Skeletal muscle satellite cell (primary cell): ENCODE measurements around the gene ARHGAP8.

Experiments used
- H3K27me3 ChIP-seq: 2 replicates; pipeline ENCODE4 v1.7.0; 2013; ENCODE audit warnings: low read length; ENCODE audit not compliant: control insufficient read depth, insufficient read depth
- H3K36me3 ChIP-seq: 2 replicates; pipeline ENCODE4 v1.7.0; 2013; ENCODE audit warnings: mild to moderate bottlenecking, control low read depth, low read length; ENCODE audit not compliant: insufficient read depth
- H3K4me1 ChIP-seq: 2 replicates; pipeline ENCODE4 v1.7.0; 2013; ENCODE audit warnings: low read length; ENCODE audit not compliant: control insufficient read depth, insufficient read depth
- H3K4me2 ChIP-seq: 2 replicates; pipeline ENCODE4 v1.7.0; 2013; ENCODE audit warnings: mild to moderate bottlenecking, low read length
- H3K4me3 ChIP-seq: 2 replicates; pipeline ENCODE4 v1.7.0; 2013; ENCODE audit warnings: low read length
- H3K9ac ChIP-seq: 2 replicates; pipeline ENCODE4 v1.7.0; 2013; ENCODE audit warnings: mild to moderate bottlenecking, low read depth, low read length, moderate library complexity
- H3K9me3 ChIP-seq: replicated peaks from 2 replicates; pipeline ENCODE4 v1.7.0; 2013; ENCODE audit warnings: mild to moderate bottlenecking, control low read depth, low read length

Gene ARHGAP8

DNA sequence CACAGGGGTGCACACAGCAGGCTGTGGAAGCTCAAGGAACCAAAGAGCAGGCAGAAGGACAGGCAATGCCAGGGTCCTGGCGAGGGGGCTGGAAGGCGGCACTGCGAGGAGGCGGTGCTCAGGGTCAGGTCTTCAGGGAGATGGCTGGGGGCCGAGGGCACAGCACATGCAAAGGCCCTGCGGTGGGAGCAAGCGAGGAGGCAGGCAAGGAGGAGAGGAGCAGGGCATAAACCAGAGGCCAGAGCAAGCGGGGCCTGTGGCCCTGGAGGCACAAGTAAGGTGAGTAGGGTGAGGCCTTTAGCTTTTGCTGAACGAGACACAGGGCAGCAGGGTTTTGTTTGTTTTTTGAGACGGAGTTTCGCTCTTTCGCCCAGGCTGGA is 126.9 kb downstream of the ARHGAP8 start:
- H3K9me3 ChIP-seq: no peaks in the 10 kb centered on the region
- H3K4me2 ChIP-seq: no peak overlapping the region
- no peaks in the 10 kb centered on the region for H3K27me3 ChIP-seq
- no peak overlapping the region for H3K4me3 ChIP-seq
- H3K9ac ChIP-seq: no peak overlapping the region
- no peaks in the 10 kb centered on the region for H3K36me3 ChIP-seq
- no peaks in the 10 kb centered on the region for H3K4me1 ChIP-seq

DNA sequence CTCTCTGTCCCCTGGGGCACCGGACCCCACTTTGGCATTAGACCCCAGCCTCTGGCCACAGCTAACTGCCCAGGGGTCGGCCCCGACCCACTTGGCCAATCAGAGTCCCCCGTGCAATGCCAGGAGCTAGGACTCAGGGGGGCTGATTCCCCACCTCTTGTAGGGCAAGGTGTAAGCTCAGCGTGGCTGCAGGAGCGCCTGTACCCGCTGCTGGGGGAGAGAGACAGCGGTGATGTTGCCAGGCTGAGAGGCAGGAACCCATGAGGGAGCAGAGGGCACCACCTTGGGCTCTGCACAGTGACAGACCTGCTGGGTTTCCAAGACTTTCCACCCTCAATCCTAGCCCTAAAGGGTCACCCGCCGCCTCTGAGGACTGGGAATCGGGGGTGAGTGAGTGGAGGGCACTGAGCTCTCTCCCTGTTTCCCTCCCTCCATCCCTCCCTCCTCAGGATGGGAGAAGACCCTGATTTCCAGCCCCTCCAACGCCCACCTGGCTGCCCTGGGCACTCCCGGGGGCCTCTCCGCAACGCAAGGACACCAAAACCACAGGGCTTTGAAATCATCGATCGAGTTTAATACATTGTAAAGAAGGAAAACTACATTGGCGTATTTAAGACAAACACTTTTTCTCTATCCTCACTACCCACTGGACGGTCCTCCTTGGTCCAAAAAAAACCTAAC is 128.4 kb downstream of the ARHGAP8 start:
- Histone ChIP-seq H3K36me3 (no peaks in the 10 kb centered on the region), H3K4me1 (no peaks in the 10 kb centered on the region), H3K4me3 (no peak overlapping the region), H3K9ac (no peak overlapping the region), H3K9me3 (peaks cover 2% of the 10 kb centered on the region), H3K27me3 (no peaks in the 10 kb centered on the region), H3K4me2 (no peak overlapping the region)

DNA sequence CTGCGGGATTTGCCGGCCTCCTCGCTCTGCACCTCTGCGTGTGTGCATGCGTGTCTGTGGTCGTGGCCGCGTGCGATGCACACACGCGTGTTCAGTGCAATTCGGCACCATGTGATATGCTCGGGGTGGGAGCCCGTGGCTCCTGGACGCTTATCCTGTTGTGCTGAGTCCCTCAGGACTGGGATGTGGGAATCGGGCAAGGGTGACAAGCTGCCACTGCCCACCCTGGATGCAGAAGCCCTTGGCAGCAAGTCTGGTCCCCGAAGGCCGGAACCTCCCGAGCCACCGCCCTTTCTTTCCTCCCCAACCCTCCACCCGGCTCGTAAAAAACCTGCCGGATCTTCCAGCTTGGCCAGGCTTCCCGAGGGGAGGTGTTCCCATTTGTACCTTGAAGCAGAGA is 129.2 kb downstream of the ARHGAP8 start:
- Histone ChIP-seq H3K9me3 (peaks cover 4% of the 10 kb centered on the region), H3K9ac (no peak overlapping the region), H3K36me3 (no peaks in the 10 kb centered on the region), H3K4me3 (no peak overlapping the region), H3K4me2 (no peak overlapping the region), H3K4me1 (no peaks in the 10 kb centered on the region), H3K27me3 (no peaks in the 10 kb centered on the region)

DNA sequence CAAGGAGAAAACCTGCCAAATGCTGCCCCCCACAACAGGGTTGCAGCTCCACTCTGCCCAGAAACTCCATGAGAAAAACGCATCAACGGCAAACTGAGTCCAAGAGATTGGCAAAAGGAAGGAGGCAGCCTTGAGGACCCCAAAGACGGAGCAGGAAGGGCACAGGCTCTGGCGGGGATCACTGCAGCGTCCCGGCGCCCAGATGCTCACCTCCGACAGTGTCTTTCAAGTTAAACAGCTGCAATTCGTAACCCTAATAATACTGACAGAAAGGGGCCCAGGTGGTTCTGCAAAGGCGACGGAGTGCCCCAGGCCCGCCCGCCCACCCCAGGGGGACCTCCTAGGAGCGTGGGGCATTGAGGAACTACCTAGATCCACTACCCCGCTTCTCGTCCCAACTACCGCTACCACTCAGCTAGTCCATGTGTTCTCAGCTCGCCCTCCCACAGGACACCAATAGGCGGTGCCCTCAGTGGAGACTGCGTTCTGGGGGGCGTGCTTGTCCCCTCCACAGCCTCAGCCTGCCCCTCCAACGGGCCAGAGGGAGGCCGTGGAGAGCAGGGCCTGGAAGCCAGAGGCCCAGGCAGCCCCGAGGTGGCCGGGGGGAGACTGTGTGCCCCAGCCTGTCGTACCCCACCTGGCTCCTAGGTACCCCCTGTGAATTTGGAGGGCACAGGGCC is 130.0 kb downstream of the ARHGAP8 start:
- no peak overlapping the region for H3K9ac ChIP-seq
- no peaks in the 10 kb centered on the region for H3K36me3 ChIP-seq
- no peak overlapping the region for H3K4me3 ChIP-seq
- peaks cover 4% of the 10 kb centered on the region for H3K9me3 ChIP-seq
- H3K4me2 ChIP-seq: no peak overlapping the region
- H3K4me1 ChIP-seq: no peaks in the 10 kb centered on the region
- no peaks in the 10 kb centered on the region for H3K27me3 ChIP-seq

DNA sequence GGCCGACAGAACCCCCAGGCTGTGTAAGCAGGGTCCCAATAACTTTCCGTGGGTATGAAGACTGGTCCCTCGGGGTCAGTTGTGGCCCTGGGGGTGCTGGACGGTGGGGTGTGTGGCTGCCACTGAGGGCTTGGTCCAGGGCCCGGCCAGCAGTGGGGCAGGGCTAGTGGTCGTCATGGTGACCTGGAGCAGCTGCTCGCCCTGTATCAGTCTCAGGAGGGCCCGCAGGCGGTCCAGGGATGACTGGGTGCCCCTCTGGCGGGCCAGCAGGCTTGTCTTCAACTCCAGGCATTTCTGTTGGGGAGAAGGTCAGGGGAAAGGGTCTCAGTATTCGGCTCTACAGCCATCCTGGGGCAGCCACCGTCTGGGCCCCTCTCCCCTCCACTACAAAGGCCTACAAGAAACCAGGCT is 130.6 kb downstream of the ARHGAP8 start:
- H3K4me1 ChIP-seq: no peaks in the 10 kb centered on the region
- H3K9me3 ChIP-seq: peaks cover 4% of the 10 kb centered on the region
- H3K36me3 ChIP-seq: no peaks in the 10 kb centered on the region
- H3K4me3 ChIP-seq: no peak overlapping the region
- H3K27me3 ChIP-seq: no peaks in the 10 kb centered on the region
- H3K4me2 ChIP-seq: no peak overlapping the region
- H3K9ac ChIP-seq: no peak overlapping the region

DNA sequence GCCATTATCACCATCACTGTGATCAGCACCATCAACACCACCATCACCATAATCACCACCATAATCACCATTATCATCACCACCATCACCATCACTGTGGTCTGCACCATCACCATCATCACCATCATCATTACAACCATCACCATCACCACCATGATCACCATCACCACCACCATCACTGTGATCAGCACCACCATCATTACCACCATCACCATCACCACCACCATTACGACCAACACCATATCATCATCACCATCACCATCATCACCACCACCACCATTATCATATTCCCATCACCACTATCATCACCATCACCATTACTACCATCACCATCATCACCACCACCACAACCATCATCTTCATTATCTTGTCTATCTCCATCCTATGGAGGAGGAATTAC is 132.2 kb downstream of the ARHGAP8 start:
- Histone ChIP-seq H3K4me2 (no peak overlapping the region), H3K4me1 (no peaks in the 10 kb centered on the region), H3K9me3 (peaks cover 4% of the 10 kb centered on the region), H3K27me3 (no peaks in the 10 kb centered on the region), H3K4me3 (no peak overlapping the region), H3K9ac (no peak overlapping the region), H3K36me3 (no peaks in the 10 kb centered on the region)

DNA sequence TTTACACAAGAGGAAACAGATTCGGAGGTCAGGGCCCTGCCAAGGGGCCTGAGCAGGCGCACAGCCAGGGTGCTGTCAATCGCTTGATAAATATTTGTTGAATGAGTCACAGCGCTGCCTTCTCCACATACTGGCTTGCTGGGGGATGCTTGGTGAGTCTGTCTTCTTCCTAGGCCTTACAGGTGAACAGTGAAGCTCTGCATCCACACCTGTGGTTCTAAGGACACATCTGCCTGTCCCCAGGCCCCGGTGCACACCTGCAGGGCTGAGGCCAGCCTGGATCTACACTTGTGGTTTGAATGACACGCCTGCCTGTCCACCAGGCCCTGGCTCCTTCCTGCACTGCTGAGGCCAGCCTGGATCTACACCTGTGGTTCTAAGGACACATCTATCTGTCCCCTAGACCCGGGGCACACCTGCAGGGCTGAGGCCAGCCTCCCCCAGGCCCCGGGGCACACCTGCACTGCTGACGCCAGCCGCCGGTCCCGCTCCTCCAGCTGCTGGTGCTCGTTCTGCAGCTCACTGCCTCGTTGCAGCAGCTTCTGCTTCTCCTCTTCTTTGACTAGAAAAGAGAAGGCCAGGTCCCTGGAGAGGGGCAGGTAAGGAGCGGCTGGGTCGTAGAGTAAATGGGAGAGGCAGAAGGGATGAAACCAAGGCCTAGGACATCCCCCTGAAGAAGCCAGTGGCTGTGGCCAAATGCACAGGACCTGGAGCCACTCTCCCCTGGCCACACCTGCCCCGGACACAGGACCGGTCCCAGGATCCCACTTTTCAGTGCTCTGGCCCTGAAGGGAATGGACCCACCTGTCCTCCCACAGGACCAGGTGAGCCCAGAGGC is 132.8 kb downstream of the ARHGAP8 start:
- no peak overlapping the region for H3K4me2 ChIP-seq

DNA sequence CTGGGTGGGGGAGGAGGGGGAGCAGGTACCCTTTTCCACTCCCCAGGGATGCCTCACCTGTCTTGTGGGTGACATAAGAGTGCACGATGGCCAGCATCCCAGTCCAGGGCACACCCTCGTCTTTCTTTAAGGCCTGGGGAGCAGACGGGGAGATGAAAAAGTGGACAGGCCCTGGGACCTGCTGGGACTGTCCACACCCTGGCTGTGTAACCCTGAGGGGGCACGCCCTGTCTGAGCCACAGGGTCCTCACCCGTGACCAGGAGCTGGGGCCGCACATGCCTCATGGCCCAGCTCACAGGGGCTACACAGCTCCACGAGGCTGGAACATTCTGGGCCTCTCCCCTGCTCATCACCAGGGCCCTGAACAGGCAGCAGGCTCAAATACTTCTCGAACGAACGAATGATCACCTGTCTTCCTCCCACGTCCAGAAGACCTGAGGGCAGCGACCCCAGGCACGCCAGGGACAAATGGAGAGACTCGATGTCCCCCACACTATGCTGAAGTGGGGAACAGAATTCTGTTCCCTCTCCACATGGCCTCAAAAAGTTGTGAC is 133.5 kb downstream of the ARHGAP8 start:
- Histone ChIP-seq H3K4me1 (no peaks in the 10 kb centered on the region), H3K9me3 (peaks cover 4% of the 10 kb centered on the region), H3K4me3 (no peak overlapping the region), H3K9ac (no peak overlapping the region), H3K36me3 (no peaks in the 10 kb centered on the region), H3K4me2 (no peak overlapping the region), H3K27me3 (no peaks in the 10 kb centered on the region)

More for the DNA sequence above, 132.8 kb downstream of the ARHGAP8 start:
- Histone ChIP-seq H3K4me1 (no peaks in the 10 kb centered on the region), H3K9me3 (peaks cover 4% of the 10 kb centered on the region), H3K27me3 (no peaks in the 10 kb centered on the region), H3K36me3 (no peaks in the 10 kb centered on the region), H3K9ac (no peak overlapping the region), H3K4me3 (no peak overlapping the region)

DNA sequence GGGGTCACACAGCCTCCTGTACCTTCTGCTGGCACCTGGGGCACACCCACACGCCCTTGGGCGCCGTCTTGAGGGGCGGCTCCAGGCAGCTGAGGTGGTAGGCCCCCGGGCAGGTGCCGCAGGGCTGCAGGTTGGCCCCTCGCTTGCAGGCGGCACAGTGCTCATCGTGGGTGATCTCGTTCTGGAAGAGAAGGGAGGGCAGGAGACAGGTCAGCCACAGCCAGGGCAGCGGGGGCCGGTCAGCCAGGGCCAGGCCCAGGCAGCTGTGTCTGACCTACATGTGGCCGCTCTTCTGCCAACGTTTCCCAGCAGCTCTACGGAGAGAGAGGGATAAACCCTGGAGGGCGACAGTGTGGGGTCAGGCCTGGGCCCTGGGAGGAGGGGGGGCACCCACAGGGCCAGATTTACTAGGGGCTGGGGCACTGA is 135.6 kb downstream of the ARHGAP8 start:
- H3K27me3 ChIP-seq: no peaks in the 10 kb centered on the region

DNA sequence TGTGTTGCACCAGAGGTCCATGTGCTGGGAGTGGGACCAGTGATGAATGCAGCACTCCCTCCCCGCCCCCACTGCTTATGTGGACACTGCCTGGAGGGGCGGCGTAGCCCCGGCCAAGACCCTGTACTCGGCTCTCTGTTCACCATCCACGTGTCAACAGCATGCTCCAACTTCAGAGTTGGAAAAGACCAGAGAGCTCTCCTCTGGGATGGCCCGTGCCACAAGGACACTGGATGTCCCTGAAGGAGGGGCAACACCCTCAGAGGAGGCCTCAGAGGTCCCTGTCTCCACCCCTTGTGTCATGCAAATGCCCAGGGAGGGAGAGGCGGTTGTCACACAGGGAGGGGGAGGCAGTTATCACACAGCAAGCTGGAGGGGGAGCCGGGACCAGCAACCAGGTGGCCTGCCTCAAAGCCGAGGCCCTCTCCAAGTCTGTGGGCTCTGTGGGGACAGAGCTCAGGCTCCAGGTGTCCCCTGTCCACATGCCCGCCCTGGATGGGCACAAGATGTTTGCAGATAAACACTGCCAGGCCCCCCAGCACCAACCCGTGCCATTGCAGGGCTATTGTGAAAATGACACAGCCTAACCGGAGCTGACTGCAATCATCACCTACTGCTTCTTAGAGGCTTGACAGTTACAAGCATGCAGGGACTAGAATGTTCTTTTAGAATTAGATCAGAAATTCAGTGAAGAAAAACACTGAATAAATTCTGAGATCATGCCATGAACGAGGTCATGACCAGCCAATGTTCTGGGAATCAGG is 136.3 kb downstream of the ARHGAP8 start:
- Histone ChIP-seq H3K36me3 (no peaks in the 10 kb centered on the region), H3K4me1 (no peaks in the 10 kb centered on the region), H3K4me2 (no peak overlapping the region), H3K9me3 (peaks cover 4% of the 10 kb centered on the region), H3K4me3 (no peak overlapping the region), H3K9ac (no peak overlapping the region), H3K27me3 (no peaks in the 10 kb centered on the region)

More for the DNA sequence above, 135.6 kb downstream of the ARHGAP8 start:
- H3K4me3 ChIP-seq: no peak overlapping the region
- no peak overlapping the region for H3K9ac ChIP-seq
- no peak overlapping the region for H3K4me2 ChIP-seq
- H3K36me3 ChIP-seq: no peaks in the 10 kb centered on the region
- peaks cover 4% of the 10 kb centered on the region for H3K9me3 ChIP-seq
- no peaks in the 10 kb centered on the region for H3K4me1 ChIP-seq
